Thoracic aorta (tissue), 2 donors: ENCODE results near the gene HLA-F. TPM values are rescaled to one million over a fixed set of nuclear protein-coding genes. Genes with fewer than 3 reads are reported as not detected.

Experiments used
- ATAC-seq: fragments of 150-250 bp; one replicate; pipeline ENCODE4 v1.8.0; 2017; ENCODE audit warnings: low read depth; ENCODE audit not compliant: insufficient number of reproducible peaks, low FRiP score
- DNase-seq: peaks from one replicate; pipeline ENCODE4 v3.0.0-alpha.2; 2020; ENCODE audit warnings: low spot score
- H3K27ac ChIP-seq, 2 donors: fragments of 200-600 bp; sonication (generic); 1 replicate in 1 of 2; 2 replicates in 1 of 2; pipeline ENCODE4 v1.5.1; 2016; ENCODE audit warnings: mild to moderate bottlenecking in 2 of 2, moderate library complexity in 2 of 2
- H3K27me3 ChIP-seq: fragments of 200-600 bp; sonication (generic); replicated peaks from 2 replicates; pipeline ENCODE4 v1.6.0; 2016; ENCODE audit warnings: mild to moderate bottlenecking; ENCODE audit not compliant: insufficient read depth
- H3K36me3 ChIP-seq: fragments of 200-600 bp; sonication (generic); one replicate; pipeline ENCODE4 v1.5.1; 2016
- H3K4me1 ChIP-seq, 2 donors: fragments of 200-600 bp; sonication (generic); 1 replicate in 1 of 2; 2 replicates in 1 of 2; pipeline versions ENCODE4 v1.5.1 to v1.6.0; 2016; ENCODE audit warnings: low read depth in 2 of 2, mild to moderate bottlenecking in 1 of 2; ENCODE audit not compliant: control insufficient read depth in 1 of 2
- H3K4me3 ChIP-seq: fragments of 200-600 bp; sonication (generic); 2 replicates; pipeline ENCODE4 v1.5.1; 2016; ENCODE audit warnings: mild to moderate bottlenecking
- H3K9me3 ChIP-seq: fragments of 200-600 bp; sonication (generic); 2 replicates; pipeline ENCODE4 v1.5.1; 2016
- CTCF ChIP-seq: fragments of 200-600 bp; sonication (generic); IDR thresholded peaks from one replicate; pipeline ENCODE4 v1.5.1; 2019; ENCODE audit warnings: antibody characterized with exemption
- total RNA-seq, 2 donors: library from RNA; depleted of rRNA; stranded (reverse); fragments of >200 nt; gene quantifications; one replicate each; pipeline versions ENCODE4 v1.1.0 to v1.2.3, GENCODE V29; 2016

Gene HLA-F
- total RNA-seq, 2 donors from 2014 or later: 94.2 to 117 TPM

- Histone ChIP-seq H3K27ac (no peak overlapping the region), H3K4me3 (no peak overlapping the region), H3K27me3 (no peaks in the 10 kb centered on the region), H3K4me1 (peaks cover 5 to 27% of the 10 kb centered on the region in 2 donors), H3K36me3 (no peaks in the 10 kb centered on the region), H3K9me3 (no peaks in the 10 kb centered on the region)
- DNase-seq (no peak), ATAC-seq (no peak)
- no peak for TF ChIP-seq CTCF
Observed at GRCh38 chr6:29762051-29762450, 38.8 kb downstream of the HLA-F start.

- peaks cover 5 to 27% of the 10 kb centered on the region in 2 donors for H3K4me1 ChIP-seq
- no peaks in the 10 kb centered on the region for H3K9me3 ChIP-seq
- DNase-seq: no peak
- H3K27me3 ChIP-seq: no peaks in the 10 kb centered on the region
- no peaks in the 10 kb centered on the region for H3K36me3 ChIP-seq
- no peak overlapping the region for H3K4me3 ChIP-seq
- peak overlapping the region in 1 of 2 donors; percentile 52 for H3K27ac ChIP-seq
- ATAC-seq: no peak
- no peak for TF ChIP-seq CTCF
Observed at GRCh38 chr6:29762781-29763214, 39.6 kb downstream of the HLA-F start.

- no peaks in the 10 kb centered on the region for H3K9me3 ChIP-seq
- TF ChIP-seq CTCF: no peak
- DNase-seq: no peak
- no peak overlapping the region for H3K4me3 ChIP-seq
- no peaks in the 10 kb centered on the region for H3K36me3 ChIP-seq
- H3K4me1 ChIP-seq: peaks cover 5 to 27% of the 10 kb centered on the region in 2 donors
- H3K27ac ChIP-seq: peak overlapping the region in 1 of 2 donors; percentile 52
- no peak for ATAC-seq
- H3K27me3 ChIP-seq: no peaks in the 10 kb centered on the region
Observed at GRCh38 chr6:29763491-29764289, 40.5 kb downstream of the HLA-F start.

- Histone ChIP-seq H3K9me3 (no peaks in the 10 kb centered on the region), H3K4me1 (peaks cover 5 to 27% of the 10 kb centered on the region in 2 donors), H3K27me3 (no peaks in the 10 kb centered on the region), H3K36me3 (no peaks in the 10 kb centered on the region), H3K27ac (no peak overlapping the region), H3K4me3 (no peak overlapping the region)
- TF ChIP-seq CTCF: no peak
- no peak for DNase-seq
- no peak for ATAC-seq
Observed at GRCh38 chr6:29764422-29765196, 41.4 kb downstream of the HLA-F start.

- DNase-seq: no peak
- no peak for TF ChIP-seq CTCF
- Histone ChIP-seq H3K4me1 (peaks cover 0 to 8% of the 10 kb centered on the region in 2 donors), H3K27me3 (no peaks in the 10 kb centered on the region), H3K4me3 (no peak overlapping the region), H3K36me3 (no peaks in the 10 kb centered on the region), H3K27ac (no peak overlapping the region), H3K9me3 (no peaks in the 10 kb centered on the region)
- ATAC-seq: no peak
Observed at GRCh38 chr6:29769336-29769735, 46.1 kb downstream of the HLA-F start.
